IPS-11a (cell line): Measurements from ENCODE around the gene OSCP1.

Experiments
- H3K4me3 ChIP-seq: one replicate; pipeline ENCODE4 v1.5.1; 2013; ENCODE audit warnings: low read depth, low read length, control low read depth

Gene OSCP1

DNA sequence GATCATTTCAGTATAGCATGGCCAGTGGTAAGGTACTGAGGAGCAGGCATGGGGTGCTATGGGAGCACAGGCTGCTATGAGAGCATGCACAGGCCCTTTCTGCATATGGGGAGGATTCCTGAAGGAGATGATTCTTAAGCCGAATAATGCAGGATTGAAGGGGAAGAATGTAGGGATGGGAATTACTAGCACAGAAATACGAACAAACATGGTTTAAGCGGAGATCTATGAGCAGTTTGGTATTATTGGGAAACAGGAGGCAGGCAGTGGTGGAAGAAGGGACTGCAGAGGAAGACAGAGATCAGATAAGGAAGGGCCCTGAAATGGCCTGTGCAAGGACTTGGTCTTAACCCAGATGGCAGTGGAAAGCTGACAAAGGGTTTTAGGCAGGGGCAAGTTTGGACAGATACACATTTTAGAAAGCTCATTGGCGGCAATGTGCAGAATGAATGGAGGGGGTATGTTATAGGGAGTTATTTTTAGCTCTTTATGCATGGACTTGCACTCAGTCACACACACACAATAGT lies 1.7 kb downstream of the OSCP1 start:
- no peak overlapping the region for H3K4me3 ChIP-seq

DNA sequence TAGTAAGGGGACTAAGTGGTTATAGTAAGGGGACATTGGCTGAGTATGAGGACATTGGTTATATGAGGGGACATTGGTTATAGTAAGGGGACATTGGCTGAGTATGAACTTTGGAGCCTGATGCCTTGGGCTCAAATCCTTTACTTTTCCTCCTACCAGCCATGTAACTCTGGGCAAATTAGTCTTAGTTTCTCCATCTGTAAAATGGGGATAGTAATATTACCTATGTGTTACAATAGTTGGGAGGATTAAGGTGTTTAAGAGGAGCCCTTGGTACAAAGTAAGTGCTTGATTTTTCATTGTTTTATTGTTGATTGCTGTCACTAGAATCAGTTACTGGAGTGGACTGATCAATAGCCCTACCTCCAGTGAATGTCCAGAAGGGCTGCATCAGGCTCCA lies 2.8 kb downstream of the OSCP1 start:
- no peak overlapping the region for H3K4me3 ChIP-seq

DNA sequence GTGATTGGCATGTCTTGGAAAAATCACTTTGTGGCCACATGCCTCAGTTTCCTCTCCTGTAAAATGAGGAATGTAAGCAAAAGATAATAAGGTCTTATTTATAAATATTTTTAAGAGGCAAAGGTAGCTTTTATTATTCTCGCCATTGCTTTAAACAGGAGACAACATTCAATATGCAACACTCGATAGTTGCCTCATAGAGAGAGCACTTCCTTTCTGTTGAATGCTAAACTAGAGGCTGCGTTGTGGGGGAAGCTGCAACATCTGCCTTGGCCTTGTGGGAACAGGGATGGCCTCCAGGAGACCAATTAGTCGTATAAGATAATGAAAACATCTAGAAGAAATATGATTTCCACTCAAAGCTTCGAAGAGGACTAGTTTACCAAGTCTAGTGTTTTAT lies 3.5 kb downstream of the OSCP1 start:
- no peak overlapping the region for H3K4me3 ChIP-seq

DNA sequence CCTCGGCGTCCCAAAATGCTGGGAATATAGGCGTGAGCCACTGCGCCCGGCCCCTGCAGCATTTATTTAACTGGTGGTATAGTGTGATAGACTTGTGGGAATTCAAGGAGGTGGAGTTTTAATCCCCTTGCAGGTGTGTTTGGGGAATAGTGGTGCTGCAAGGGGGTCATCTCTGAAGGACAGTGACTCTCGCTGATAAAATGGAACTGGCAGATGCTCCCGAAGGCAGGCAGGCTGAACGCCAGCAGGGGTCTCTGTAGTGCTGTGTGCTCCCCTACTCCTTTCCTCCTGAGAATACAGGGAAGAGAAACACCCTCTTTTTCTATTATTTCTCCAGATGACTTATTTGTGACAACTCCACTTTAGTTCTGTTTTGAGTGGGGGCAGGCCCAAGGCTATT lies 4.0 kb downstream of the OSCP1 start:
- no peak overlapping the region for H3K4me3 ChIP-seq

DNA sequence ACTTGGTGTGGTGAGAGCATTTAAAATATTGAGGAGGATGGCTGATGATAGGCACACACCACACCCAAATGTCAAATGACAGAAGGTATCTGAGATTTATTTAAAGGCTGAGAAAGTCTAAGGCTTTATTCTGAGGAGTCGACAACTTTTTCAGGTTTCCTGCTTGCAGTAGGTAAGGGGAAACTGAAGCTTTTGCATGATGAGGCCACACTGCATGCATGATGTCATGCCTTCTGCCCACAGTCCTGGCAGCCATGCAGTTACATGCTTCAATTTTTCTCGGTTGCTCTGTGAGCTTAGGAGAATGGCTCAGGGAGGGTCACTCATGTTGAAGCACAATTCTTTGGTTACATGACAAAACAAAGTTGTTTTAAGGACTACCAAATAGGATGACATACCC lies 7.0 kb downstream of the OSCP1 start:
- H3K4me3 ChIP-seq: no peak overlapping the region

DNA sequence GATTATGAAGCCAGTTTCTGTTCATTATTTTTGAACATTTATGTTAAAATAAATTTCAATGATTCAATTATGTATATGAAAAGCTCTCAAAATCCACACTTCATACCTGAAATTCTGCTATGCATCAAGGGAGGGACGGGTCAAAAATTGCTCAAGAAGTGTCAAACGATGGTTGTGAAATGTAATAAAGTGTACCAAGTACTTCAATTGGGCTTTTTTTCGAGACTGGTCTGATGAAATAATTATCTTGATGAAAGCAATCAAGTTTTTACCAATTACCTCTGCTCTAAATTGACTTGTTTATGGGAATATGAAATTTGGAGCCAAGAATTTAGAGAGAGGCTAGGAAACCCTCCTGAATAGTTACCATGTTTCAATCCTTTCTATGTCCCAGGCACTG lies 7.9 kb downstream of the OSCP1 start:
- H3K4me3 ChIP-seq: no peak overlapping the region

DNA sequence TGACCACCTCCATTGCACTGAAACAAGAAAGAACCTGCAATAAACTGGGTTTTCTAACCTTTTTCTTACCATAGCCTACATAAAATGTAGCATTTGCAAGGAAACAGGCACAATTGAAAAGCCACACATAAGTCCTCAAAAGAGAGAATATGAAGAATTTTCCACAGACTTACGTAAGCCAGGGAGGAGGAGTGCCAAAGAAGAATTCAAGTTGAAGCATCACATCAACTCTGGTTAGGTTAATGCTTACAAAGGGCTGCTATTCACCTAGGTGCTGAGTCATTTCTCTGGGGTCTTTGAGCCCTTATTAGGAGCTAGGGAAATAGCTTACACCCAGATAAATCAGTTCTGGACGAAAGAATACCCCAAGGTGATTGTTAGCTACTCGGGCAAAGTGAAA lies 9.6 kb downstream of the OSCP1 start:
- no peak overlapping the region for H3K4me3 ChIP-seq

DNA sequence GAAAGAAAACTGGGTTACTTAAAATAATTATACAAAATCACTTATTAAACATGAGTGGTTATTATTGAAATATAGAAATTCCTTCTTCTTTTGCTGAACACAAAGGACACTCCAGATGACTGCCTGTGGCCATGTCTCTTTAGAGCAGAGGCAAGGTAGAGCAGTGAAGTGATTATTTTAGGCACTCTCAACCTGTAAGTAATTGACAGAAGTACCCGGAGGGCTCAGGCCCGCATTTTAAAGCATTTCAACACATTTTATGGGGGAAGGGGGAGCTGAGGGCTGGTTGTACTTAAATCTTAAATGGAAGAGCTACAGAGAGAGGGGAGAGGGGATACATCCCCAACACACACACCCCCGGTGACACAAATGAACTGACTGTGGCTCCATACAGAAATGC lies 10.2 kb downstream of the OSCP1 start:
- H3K4me3 ChIP-seq: no peak overlapping the region

DNA sequence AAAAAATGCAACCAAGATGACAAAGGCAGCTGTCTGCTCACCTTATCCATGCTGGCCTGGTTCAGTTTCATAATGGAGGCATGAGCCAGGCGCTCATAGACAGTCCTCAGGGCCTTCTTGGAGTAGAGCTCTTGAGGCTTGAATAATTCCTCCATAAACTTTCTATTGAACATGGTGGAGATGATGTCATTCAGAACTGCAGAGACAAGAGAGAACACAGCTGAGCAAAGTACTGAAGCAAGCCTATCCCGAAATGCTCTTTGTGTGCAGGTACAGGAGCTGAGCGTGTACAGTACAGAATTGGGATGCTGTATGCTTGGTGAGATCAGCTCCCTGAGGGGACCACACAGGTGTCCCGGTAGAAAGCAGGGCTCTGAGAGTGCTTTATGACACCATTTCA lies 11.5 kb downstream of the OSCP1 start:
- no peak overlapping the region for H3K4me3 ChIP-seq

DNA sequence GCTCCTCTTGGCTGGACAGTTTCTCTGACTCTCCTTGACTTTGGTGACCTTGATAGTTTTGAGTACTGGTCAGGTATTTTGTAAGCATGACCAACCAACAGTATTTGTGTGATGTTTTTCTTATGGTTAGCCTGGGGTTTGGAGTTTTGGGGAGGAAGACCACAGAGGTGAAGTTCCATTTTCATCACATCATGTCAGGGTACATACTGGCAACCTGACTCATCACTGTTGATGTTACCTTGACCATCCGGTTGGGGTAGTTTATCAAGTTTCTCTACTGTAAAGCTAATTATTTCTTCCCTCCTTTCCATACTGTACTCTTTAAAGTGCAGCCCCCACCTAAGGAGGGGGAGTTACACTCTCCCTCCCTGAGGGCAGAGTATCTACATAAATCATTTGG lies 13.4 kb downstream of the OSCP1 start:
- H3K4me3 ChIP-seq: no peak overlapping the region

DNA sequence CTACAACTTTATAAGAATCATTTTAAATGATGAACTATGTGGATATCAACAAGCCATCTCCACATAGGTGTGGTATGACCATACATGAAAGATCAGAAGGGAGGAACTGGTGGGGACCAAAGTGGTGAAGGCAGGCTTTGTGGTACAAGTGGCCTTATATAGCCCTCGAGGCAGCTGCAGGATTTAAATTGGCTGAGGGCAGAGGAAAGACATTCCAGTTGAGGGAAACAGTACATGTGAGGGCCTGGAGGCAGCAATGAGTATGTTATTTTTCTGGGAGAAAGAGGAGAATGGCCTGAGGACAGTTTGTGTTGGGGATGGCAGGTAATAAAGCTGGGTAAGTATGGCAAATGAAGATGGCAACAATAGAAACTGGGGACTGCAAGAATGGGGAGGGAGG lies 17.1 kb downstream of the OSCP1 start:
- H3K4me3 ChIP-seq: no peak overlapping the region

DNA sequence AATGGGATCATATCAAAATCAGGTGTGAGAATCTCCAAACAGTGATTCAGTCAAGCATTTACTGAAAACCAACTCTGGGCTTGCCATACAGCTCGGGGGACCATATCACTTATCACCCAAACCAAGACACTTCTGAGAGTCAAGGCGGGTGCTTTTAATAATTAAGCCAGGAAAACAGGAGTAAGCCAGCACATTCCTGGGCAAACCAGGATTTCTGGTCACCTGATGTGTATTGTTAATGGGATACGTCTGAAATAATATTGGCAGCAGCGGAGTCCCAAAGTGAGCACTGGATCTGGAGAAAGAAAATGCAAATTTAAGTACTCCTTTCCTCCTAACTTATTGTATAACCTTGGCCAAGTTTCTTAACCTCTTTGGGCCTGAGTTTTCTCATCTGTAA lies 17.6 kb downstream of the OSCP1 start:
- no peak overlapping the region for H3K4me3 ChIP-seq

DNA sequence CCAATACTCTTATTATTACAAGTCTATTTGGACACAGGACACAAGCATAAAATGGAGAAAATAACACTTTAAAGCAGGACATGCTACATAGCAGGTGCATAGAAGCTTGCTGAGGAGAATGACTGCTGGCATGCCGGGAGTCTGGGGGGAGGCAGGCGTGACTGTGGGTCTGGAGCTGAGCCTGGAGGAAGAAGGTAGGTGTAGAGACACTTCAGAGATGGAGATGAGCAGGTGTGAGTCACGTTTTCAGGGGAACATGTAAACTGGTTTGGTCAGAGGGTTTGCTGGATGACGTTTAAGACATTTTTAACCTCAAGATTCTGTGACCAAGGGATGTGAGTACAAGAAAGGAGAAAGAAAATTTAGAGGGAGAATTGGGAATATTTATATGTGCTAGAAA lies 24.5 kb downstream of the OSCP1 start:
- no peak overlapping the region for H3K4me3 ChIP-seq

DNA sequence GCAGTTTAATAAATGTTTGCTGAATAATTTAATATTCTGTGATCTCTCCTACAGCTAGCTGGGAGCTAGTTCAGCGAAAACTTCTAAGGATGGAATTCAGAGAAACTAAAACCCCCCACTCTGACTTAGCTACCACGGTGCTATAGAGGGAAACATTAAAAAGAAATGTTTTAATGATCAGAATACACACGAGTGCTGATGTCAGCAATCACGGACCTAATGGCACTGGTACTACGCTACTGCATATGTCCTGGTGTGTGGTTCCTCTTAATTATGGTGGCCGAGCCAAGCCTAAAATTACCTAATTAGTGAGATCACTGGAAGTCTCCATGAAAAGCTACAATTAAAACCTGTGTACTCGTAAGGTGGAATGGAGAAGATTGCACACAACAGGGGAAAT lies 28.6 kb downstream of the OSCP1 start:
- no peak overlapping the region for H3K4me3 ChIP-seq

DNA sequence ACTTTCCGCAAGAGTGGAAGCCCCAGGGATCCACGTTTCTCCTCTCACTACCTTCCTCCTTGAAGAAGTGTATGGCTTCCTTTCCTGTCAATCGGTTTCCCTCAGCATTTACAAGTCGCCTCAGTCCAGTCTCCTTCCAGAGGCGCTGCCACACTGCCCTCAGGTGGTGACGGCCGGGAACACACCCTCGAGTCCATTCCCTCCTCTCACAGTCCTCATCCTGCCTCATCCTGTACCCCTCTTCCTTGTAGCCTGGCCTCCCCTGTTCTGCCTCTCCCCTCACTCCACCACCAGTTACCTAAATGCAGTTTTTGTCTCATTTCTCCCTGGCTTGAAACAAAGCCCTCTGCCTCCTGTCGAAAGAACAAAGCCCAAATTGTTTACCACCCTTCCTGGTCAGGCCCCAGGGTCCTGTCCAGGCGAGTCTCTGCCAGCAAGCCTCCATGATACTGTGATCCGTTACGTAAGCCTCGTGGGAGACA lies 29.4 kb downstream of the OSCP1 start:
- H3K4me3 ChIP-seq: no peak overlapping the region

DNA sequence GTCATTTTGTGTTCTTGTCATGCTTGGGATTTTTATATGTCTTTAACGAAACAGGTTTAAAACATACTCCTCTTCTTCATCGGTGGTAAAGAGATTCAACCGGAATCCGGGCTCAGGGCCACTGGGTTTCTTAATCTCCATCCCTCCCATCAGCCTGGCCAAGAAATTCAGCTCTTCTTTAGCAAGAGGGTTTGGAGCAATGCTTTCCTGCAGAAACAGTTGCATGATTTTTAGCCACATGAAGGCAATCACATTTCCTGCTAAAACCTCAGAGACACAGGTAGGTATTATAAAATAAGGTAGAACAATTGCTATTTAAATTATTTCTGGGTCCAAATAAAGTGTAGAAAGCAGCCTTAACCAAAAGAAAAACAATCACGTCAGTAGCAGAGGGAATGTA lies 29.8 kb downstream of the OSCP1 start:
- H3K4me3 ChIP-seq: no peak overlapping the region

DNA sequence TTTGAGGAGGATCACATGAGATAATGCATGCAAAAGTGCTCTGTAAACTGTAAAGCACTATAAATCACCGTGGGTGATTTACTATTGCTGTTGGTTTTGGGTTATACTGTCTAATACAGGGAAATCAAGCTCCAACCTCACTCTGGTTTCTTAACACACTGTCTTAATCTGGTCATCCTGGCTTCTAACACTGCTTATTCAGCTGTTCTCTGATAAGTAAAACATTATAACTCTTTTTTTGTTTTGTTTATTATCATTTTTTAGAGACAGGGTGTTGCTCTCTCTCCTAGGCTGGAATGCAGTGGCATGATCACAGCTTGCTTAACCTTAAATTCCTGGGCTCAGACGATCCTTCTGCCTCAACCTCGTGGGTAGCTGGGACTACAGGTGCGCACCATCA lies 30.7 kb downstream of the OSCP1 start:
- H3K4me3 ChIP-seq: no peak overlapping the region

DNA sequence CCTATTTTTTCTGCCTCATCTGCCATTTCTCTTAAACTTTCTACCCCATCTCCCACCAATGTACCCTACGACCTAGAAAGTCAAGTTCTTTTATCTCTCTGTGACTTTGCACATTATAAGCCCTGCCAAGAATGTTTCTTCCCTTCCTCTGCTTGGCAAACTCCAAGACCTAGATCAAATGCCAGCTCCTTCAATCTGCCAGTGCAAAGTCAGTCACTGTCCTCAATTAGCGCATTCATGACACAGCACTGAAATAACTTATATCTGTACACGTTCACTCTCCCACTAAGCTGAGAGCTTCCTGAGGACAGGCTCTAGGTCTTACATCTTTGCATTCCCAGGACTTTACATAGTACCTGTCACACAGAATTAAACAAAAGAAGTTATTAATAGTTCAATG lies 31.1 kb downstream of the OSCP1 start:
- H3K4me3 ChIP-seq: no peak overlapping the region

DNA sequence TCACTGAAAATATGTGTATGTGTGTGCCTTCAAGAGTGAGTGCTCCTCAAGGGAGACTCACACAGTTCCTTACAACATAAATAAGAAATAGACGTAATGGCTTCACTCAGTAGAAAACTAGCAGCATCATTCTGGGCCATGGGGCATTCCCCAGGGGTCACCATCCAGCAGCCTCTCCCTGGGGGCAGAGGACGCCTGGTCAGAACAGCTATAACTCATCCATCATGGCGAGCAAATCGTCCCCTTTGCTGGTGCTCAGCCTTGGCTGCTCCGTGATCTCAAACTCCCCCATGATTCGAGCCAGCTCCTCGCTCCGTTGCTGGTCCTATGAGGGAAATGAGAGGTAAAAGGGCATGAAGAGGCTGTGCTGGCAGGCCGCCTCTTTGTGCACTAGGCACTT lies 32.3 kb downstream of the OSCP1 start:
- no peak overlapping the region for H3K4me3 ChIP-seq

DNA sequence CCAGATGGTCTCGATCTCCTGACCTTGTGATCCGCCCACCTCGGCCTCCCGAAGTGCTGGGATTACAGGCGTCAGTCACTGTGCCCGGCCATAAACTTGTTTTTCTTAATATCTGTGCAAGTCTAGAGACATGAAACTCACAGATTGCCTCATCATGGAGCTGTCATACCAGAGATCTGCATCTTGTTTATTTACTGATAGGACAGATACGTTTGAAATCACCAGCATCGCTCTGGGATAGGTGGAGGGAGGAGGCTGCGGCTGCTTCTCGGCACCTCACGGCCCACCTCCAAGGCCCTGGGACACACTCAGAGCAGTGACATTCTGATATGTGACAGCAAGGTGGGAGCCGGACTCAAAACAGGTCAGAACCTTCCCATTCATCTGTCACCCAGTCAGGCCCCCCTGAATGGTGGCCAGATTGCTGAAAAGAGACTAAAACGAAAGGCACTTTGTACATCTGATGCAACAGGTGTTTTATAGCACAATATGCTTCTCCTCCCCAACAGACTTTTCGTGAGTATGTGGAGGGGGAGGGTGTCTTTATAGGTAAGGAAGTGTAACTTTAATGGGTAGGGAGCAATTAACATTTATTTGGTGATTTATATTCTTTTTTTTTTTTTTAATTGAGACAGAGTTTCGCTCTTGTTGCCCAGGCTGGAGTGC lies 34.5 kb downstream of the OSCP1 start:
- H3K4me3 ChIP-seq: no peak overlapping the region

DNA sequence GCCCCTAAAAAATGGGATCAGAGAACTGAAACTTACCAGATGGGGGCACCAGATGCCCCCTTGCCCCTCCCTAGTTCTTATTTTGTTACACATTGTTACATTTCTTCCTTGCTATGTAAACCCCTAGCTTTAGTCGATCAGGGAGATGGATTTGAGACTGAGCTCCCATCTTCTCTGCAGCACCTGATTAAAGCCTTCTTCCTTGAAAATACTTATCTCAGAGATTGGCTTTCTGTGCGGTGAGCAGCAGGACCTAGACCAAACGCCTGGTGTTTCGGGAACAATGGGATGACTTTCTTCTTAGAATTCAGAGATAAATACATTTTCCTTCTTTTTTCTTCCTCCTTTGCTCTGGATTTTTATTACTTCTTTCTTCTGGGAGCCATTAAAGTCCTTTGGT lies 35.9 kb downstream of the OSCP1 start:
- H3K4me3 ChIP-seq: no peak overlapping the region

DNA sequence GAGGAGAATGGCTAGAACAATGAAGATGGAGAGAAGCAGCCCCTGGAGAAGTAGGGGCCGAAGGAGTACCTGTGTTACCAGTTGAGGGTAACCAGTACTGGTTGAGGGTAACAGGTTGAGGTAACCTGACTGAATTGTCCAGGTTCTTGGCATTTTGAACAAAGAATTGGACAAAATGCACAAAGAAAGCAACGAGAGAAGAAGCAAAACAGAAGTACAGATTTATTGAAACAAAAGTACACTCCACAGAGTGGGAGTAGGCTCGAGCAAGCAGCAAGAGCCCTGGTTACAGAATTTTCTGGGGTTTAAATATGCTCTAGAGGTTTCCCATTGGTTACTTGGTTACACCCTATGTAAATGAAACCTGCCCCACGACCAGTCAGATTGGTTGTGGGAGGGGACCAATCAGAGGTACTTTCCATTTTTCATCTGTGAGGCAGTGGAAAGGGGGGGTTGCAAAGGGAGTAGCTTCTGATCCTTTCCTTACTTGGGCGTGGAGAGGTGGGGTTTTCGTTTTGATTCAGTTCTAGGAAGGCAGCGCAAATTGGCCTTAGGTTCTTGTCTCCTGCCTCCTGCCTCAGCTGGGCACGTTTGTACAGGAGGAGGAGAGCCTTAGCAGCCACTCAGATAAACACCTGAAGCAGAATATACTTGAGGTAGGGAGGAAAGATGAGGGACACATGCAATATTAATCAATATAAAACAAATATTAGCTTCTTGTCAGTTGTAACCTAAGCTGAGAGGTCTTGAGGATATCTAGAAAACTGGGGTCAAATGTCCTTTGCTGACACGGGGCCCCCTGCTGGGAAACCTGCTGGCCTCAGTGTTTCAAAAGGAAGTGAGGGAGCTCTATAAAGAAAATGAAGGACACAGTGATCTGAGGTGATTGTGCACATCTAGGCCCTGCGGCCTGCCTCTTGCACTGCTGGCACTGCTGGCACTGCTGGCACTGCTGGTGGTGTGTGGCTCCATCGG lies 38.3 kb downstream of the OSCP1 start:
- no peak overlapping the region for H3K4me3 ChIP-seq
